Esophagus (tissue), 2 donors: ENCODE data around the gene PTPN14. TPM values are rescaled to one million over a fixed set of nuclear protein-coding genes. Genes with fewer than 3 reads are reported as not detected.

ENCODE experiments used
- H3K27ac ChIP-seq, 2 donors: one replicate each; pipeline ENCODE4 v1.5.1; 2013; ENCODE audit warnings: low read depth in 2 of 2, mild to moderate bottlenecking in 2 of 2, inconsistent platforms in 1 of 2, low read length in 1 of 2, moderate library complexity in 1 of 2
- H3K27me3 ChIP-seq, 2 donors: one replicate each; pipeline ENCODE4 v1.6.1; 2013; ENCODE audit warnings: low read length in 2 of 2, control low read depth in 1 of 2, mild to moderate bottlenecking in 1 of 2; ENCODE audit not compliant: insufficient read depth in 2 of 2, control insufficient read depth in 1 of 2
- H3K36me3 ChIP-seq, 2 donors: one replicate each; pipeline ENCODE4 v1.6.1; 2013; ENCODE audit warnings: low read length in 1 of 2; ENCODE audit not compliant: control insufficient read depth in 2 of 2, insufficient read depth in 2 of 2
- H3K4me1 ChIP-seq, 2 donors: one replicate each; pipeline ENCODE4 v1.6.1; 2013; ENCODE audit warnings: low read length in 1 of 2; ENCODE audit not compliant: control insufficient read depth in 2 of 2, insufficient read depth in 2 of 2
- H3K4me3 ChIP-seq, 2 donors: one replicate each; pipeline ENCODE4 v1.5.1; 2013; ENCODE audit warnings: low read length in 2 of 2, mild to moderate bottlenecking in 2 of 2, low read depth in 1 of 2, moderate library complexity in 1 of 2
- H3K9me3 ChIP-seq, 2 donors: one replicate each; pipeline ENCODE4 v1.6.1; 2013; ENCODE audit warnings: mild to moderate bottlenecking in 2 of 2, low read depth in 1 of 2, low read length in 1 of 2, moderate library complexity in 1 of 2; ENCODE audit not compliant: control insufficient read depth in 2 of 2, insufficient read depth in 1 of 2
- WGBS, 2 donors: extraction: QIAGEN DNeasy Blood & Tissue Kit; methylation state at CpG; one replicate each; pipeline ENCODE4 v1.1.7; 2013; 5-methylcytosine and 5-hydroxymethylcytosine counted together
- polyA plus RNA-seq, 2 donors: library from polyadenylated mRNA; stranded (reverse); fragments of 200-250 nt; gene quantifications; one replicate each; pipeline ENCODE4 v1.2.3, GENCODE V29; 2013
- donor health status: healthy with polysubstance abuse.
- donor health status: Bipolar disorder and iron deficiency.

Gene PTPN14
- polyA plus RNA-seq, 2 donors = 2.4 to 4.1 TPM

DNA sequence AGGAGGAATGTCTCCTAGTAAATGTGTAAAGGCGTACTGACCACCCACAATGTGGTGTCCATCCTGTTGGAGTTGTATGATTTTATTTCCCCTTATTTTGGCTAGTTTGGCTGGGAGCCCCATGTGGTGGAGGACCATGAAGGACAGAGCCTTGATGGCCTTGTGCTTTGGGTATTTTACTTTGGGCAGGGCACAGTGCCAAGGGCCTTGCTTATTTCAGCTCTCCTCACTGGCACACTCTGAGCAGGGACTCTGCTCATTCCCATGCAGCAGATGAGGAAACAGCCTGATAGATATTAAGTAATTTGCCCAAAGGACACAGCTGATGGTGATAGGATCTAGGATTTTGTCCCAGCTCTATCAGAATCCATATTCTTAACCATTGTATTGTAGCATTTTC, 220.2 kb downstream of the PTPN14 start:
- H3K36me3 ChIP-seq = peaks cover 0 to 3% of the 10 kb centered on the region in 2 donors
- peak overlapping the region in 1 of 2 donors; percentile 66 for H3K27ac ChIP-seq

DNA sequence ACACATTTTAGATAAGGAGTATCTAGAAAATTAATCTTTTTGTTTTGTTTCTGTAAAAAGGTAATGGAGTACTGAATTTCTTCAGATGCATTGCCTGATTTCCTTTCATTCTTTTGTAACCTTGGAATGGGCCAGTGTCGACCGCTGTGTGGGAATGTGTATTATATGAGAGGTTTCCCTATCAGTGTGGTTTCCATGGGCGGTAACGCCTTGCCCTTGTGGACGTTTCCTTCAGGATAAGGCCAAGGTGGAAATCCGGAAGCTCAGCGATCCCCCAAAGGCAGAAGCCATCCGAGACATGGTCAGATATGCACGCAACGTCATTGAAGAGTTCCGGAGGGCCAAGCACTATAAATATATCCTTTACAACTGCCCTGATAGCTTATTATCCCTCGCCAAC, 220.7 kb downstream of the PTPN14 start:
- WGBS, 2 donors = 76 to 83% methylated on average over 12 of the region's 12 CpGs
- H3K4me1 ChIP-seq = peaks cover 0 to 15% of the 10 kb centered on the region in 2 donors
- H3K9me3 ChIP-seq = no peaks in the 10 kb centered on the region
- H3K27me3 ChIP-seq = no peaks in the 10 kb centered on the region
- H3K27ac ChIP-seq = peak overlapping the region in 1 of 2 donors; percentile 66
- H3K4me3 ChIP-seq = no peak overlapping the region
- peaks cover 0 to 3% of the 10 kb centered on the region in 2 donors for H3K36me3 ChIP-seq

More for the DNA sequence above, 220.2 kb downstream of the PTPN14 start:
- Histone ChIP-seq H3K4me1 (peaks cover 0 to 15% of the 10 kb centered on the region in 2 donors), H3K9me3 (no peaks in the 10 kb centered on the region), H3K4me3 (no peak overlapping the region), H3K27me3 (no peaks in the 10 kb centered on the region)
- 91 to 96% methylated on average over 1 of the region's 1 CpG for WGBS, 2 donors

- H3K27ac ChIP-seq = peak overlapping the region in 1 of 2 donors; percentile 11
- no peak overlapping the region for H3K4me3 ChIP-seq
- peaks cover 0 to 3% of the 10 kb centered on the region in 2 donors for H3K36me3 ChIP-seq
- no peaks in the 10 kb centered on the region for H3K27me3 ChIP-seq
- no peaks in the 10 kb centered on the region for H3K9me3 ChIP-seq
- H3K4me1 ChIP-seq = peaks cover 0 to 17% of the 10 kb centered on the region in 2 donors
- WGBS, 2 donors = 60 to 63% methylated on average over 3 of the region's 3 CpGs
Observed at GRCh38 chr1:214330222-214330621, 221.2 kb downstream of the PTPN14 start.

GRCh38 chr1:214329470-214330220, 221.8 kb downstream of the PTPN14 start:
- Histone ChIP-seq H3K4me3 (no peak overlapping the region), H3K27ac (no peak overlapping the region), H3K4me1 (peaks cover 0 to 17% of the 10 kb centered on the region in 2 donors), H3K27me3 (no peaks in the 10 kb centered on the region), H3K36me3 (peaks cover 0 to 3% of the 10 kb centered on the region in 2 donors), H3K9me3 (no peaks in the 10 kb centered on the region)
- 71 to 75% methylated on average over 20 of the region's 20 CpGs for WGBS, 2 donors

DNA sequence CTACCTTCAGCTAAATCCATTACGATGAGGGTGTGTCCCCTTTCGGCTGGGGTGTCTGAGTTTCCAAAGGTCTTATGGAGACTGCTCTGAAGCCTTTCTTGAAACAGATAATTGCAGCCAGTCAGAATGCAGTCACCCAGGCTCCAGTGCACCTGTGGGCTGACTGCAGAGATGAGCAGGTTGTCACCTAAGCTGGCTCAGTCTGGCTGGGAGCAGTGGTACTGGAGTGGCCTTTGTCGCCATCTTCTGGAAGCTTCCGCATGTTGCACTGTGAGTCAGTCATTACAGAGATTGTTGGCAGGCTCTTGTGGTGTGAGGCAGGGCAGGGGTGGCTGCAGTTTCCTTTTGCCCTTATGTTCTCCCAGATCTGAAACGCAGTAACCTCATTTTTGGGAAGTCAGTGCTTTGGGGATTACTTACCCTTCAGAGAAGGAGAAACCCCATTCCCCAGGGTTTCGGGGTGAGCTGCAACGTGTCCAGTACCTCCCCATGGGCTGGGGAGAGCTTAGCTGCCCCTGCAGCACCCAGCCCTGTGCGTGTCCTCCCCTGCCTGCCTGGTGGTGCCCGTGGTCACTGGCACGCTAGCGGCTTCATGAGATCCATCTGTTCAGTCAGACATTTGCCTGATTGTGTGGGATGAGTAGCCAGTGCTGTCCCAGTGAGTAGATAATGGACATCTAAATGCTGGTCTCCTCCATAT, 222.5 kb downstream of the PTPN14 start:
- WGBS, 2 donors = 49 to 55% methylated on average over 11 of the region's 11 CpGs
- H3K27ac ChIP-seq = no peak overlapping the region
- H3K4me1 ChIP-seq = peaks cover 0 to 17% of the 10 kb centered on the region in 2 donors
- no peak overlapping the region for H3K4me3 ChIP-seq
- H3K9me3 ChIP-seq = no peaks in the 10 kb centered on the region
- no peaks in the 10 kb centered on the region for H3K27me3 ChIP-seq
- no peaks in the 10 kb centered on the region for H3K36me3 ChIP-seq

GRCh38 chr1:214327514-214327913, 223.9 kb downstream of the PTPN14 start:
- Histone ChIP-seq H3K27ac (no peak overlapping the region), H3K4me3 (no peak overlapping the region), H3K9me3 (no peaks in the 10 kb centered on the region), H3K27me3 (no peaks in the 10 kb centered on the region), H3K36me3 (no peaks in the 10 kb centered on the region), H3K4me1 (peaks cover 0 to 17% of the 10 kb centered on the region in 2 donors)
- 48% methylated on average over 1 of the region's 1 CpG for WGBS, 2 donors

DNA sequence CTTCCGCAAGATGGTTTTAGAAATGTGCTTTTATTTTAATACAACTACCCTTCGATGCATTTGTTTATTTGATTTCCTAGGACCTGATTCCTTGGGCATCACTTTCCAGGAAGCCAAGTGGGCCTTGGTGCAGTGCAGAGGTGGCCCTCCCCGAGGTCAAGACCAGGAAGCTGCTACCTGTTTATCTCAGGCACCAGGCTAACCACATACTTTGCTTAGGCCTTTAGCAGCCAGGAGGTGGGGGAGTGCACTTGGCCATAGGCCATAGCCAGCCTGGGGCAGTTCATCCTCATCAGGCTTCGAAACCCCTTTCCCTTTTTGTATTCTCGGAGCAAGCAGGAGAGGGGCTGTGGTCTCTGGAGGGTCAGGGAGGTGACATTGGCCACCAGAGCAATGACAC, 225.0 kb downstream of the PTPN14 start:
- 80 to 83% methylated on average over 5 of the region's 5 CpGs for WGBS, 2 donors
- Histone ChIP-seq H3K4me3 (no peak overlapping the region), H3K27me3 (no peaks in the 10 kb centered on the region), H3K27ac (no peak overlapping the region), H3K9me3 (no peaks in the 10 kb centered on the region), H3K36me3 (peaks cover 0 to 1% of the 10 kb centered on the region in 2 donors), H3K4me1 (peaks cover 0 to 17% of the 10 kb centered on the region in 2 donors)

DNA sequence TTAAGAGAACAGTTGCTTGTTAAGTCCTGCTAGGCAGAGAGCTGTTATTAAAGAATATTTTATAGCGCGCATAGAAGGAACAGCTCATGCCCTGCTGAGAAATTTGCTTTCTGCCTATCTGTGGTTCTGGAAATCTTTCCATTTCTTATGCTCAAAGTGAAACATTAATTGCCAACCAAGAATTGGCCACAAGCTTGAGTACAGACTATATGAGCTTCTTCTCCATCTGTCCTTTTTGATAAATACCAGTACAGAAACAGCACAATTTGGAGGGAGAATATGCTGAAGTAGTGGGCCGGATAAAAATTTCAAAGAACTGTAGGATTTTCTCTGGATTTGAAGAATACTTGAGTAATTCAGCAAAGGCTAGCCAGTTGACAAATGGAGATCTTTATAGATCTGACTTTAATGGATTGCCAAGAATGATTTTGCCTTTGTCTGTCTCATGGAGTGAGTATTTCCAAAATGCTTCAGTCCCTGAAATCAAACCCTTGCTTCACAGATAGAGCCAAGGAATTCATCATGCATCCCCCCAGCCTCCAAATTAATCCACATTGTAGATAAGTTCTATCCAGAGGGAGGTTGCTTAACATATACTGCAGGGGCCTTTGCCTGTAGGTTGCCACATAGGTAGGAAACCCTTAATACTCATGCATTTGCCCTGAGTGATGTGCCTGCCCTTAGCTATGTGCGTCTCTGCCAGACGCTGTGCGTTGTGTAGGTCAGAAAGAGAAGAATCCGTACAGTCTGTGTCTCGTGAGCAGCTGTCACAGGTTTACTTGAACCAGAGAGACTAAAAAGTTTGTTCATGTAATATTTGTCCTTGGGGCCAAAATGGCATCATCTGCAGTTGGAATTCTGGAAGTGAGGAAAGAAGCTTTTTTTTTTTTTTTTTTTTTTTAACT, 226.3 kb downstream of the PTPN14 start:
- peaks cover 0 to 10% of the 10 kb centered on the region in 2 donors for H3K4me1 ChIP-seq
- H3K4me3 ChIP-seq = no peak overlapping the region
- H3K27me3 ChIP-seq = no peaks in the 10 kb centered on the region
- 96% methylated on average over 8 of the region's 8 CpGs for WGBS, 2 donors
- peaks cover 0 to 2% of the 10 kb centered on the region in 2 donors for H3K36me3 ChIP-seq
- H3K9me3 ChIP-seq = no peaks in the 10 kb centered on the region
- no peak overlapping the region for H3K27ac ChIP-seq
